IMR-90 (cell line): ENCODE measurements around the gene ISOC1.

ENCODE experiments used
- BHLHE40 ChIP-seq: fragments of 150-350 bp; IDR thresholded peaks from 2 replicates; pipeline ENCODE4 v1.6.1; 2016; ENCODE audit warnings: mild to moderate bottlenecking, low read depth, low read length
- CEBPB ChIP-seq: IDR thresholded peaks from 2 replicates; pipeline ENCODE4 v1.6.1; 2012; ENCODE audit warnings: low read depth, low read length, improper control_type of control experiment
- CHD1 ChIP-seq: IDR thresholded peaks from 2 replicates; pipeline ENCODE4 v1.6.1; 2012; ENCODE audit warnings: low read depth, low read length, improper control_type of control experiment
- CTCF ChIP-seq: conservative IDR thresholded peaks from 2 replicates; pipeline ENCODE4 v1.5.1; 2012; ENCODE audit warnings: mild to moderate bottlenecking, low read depth, low read length, improper control_type of control experiment
- ELK1 ChIP-seq: fragments of 150-350 bp; IDR thresholded peaks from 2 replicates; pipeline ENCODE4 v1.6.1; 2016; ENCODE audit warnings: low read depth, mild to moderate bottlenecking, low read length, moderate library complexity, borderline replicate concordance
- FOS ChIP-seq: fragments of 150-350 bp; IDR thresholded peaks from 2 replicates; pipeline ENCODE4 v1.6.1; 2016; ENCODE audit warnings: low read depth, low read length
- MAFK ChIP-seq: IDR thresholded peaks from 2 replicates; pipeline ENCODE4 v1.6.1; 2012; ENCODE audit warnings: low read depth, low read length, improper control_type of control experiment
- MAZ ChIP-seq: IDR thresholded peaks from 2 replicates; pipeline ENCODE4 v1.6.1; 2012; ENCODE audit warnings: low read depth, mild to moderate bottlenecking, low read length, improper control_type of control experiment, moderate library complexity, borderline replicate concordance
- NFE2L2 ChIP-seq: fragments of 150-350 bp; IDR thresholded peaks from 2 replicates; pipeline ENCODE4 v1.6.1; 2016; ENCODE audit warnings: low read depth, mild to moderate bottlenecking, low read length
- POLR2A ChIP-seq: IDR thresholded peaks from 2 replicates; pipeline ENCODE4 v1.6.1; 2012; ENCODE audit warnings: mild to moderate bottlenecking, low read depth, low read length
- RCOR1 ChIP-seq: IDR thresholded peaks from 2 replicates; pipeline ENCODE4 v1.6.1; 2012; ENCODE audit warnings: mild to moderate bottlenecking, low read length, improper control_type of control experiment; ENCODE audit not compliant: insufficient replicate concordance
- RFX5 ChIP-seq: IDR thresholded peaks from 2 replicates; pipeline ENCODE4 v1.8.0; 2012; ENCODE audit warnings: low read depth, mild to moderate bottlenecking, low read length, moderate library complexity
- SMC3 ChIP-seq: fragments of 150-350 bp; IDR thresholded peaks from 2 replicates; pipeline ENCODE4 v1.6.1; 2016; ENCODE audit warnings: low read depth, mild to moderate bottlenecking, antibody characterized with exemption, low read length, moderate library complexity
- USF2 ChIP-seq: fragments of 150-350 bp; IDR thresholded peaks from 2 replicates; pipeline ENCODE4 v1.6.1; 2017; ENCODE audit warnings: mild to moderate bottlenecking, antibody characterized with exemption, low read length, low read depth

GRCh38 chr5:129080766-129081165 lies 13.8 kb upstream of the ISOC1 start:
- no peak for TF ChIP-seq CTCF
- TF ChIP-seq RFX5: no peak
- TF ChIP-seq USF2: no peak
- TF ChIP-seq RCOR1: no peak
- no peak for TF ChIP-seq POLR2A
- no peak for TF ChIP-seq FOS
- no peak for TF ChIP-seq MAFK
- TF ChIP-seq SMC3: no peak
- no peak for TF ChIP-seq NFE2L2
- TF ChIP-seq ELK1: no peak
- no peak for TF ChIP-seq BHLHE40
- no peak for TF ChIP-seq MAZ
- no peak for TF ChIP-seq CHD1
- TF ChIP-seq CEBPB: no peak
